Daoy (cell line): Measurements from ENCODE around the gene BARD1. TPM values are rescaled to one million over a fixed set of nuclear protein-coding genes. Genes with fewer than 3 reads are reported as not detected.
"Not testable (repeated sequence)": the region's sequence is repeated elsewhere in the genome, so short reads cannot be mapped to it uniquely, and the experiment has no call there.

ENCODE experiments used
- DNase-seq: peaks from one replicate; pipeline ENCODE4 v3.0.0-alpha.2; 2015; ENCODE audit warnings: low read depth
- total RNA-seq: library from RNA; depleted of rRNA; stranded (reverse); fragments of >200 nt; shearing (Covaris generic); gene quantifications from 2 replicates; pipeline ENCODE4 v1.2.3, GENCODE V29; 2014

BARD1 gene
- total RNA-seq, 1 experiment from 2014 or later: 28.2 TPM

DNA sequence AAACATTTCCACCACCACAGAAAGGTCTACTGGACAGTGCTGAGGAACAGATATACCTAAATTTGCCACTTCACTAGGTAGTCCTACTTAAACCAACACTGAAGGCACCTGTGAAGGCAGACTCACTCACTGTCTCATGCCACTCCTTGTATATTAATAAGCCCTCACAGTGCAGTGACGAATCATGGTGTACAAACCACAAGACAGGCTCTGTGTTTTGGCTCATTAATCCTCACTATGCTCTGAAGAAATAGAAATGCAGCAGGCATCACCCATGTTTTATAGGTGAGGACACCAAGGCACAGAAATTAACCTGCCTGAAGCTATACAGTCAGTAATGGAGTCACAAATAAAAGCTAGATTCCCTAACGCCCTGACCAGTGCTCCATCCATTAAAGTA lies 44.3 kb downstream of the BARD1 start:
- no peak for DNase-seq

- DNase-seq: no peak
Observed at GRCh38 chr2:214753455-214753854, 56.0 kb downstream of the BARD1 start.

GRCh38 chr2:214750529-214750928 lies 59.0 kb downstream of the BARD1 start:
- no peak for DNase-seq

DNA sequence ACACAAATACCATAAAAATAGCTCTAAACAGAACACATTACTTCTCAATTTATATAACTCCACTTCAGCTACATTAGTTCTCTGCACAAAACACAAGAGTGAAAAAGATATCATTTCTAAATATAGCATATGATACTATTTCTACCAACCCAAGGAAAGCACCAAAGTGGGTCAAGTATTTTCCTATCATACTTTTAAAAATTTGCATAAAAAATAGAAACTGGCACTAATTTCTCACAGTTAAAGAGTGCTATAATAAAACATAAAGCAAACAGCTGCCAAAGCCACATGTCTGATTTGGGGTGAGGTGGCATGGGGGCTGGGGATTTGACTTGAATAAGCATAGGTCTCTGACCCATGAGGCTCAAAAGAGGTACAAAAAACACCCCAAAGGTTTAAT lies 61.5 kb downstream of the BARD1 start:
- DNase-seq: no peak

DNA sequence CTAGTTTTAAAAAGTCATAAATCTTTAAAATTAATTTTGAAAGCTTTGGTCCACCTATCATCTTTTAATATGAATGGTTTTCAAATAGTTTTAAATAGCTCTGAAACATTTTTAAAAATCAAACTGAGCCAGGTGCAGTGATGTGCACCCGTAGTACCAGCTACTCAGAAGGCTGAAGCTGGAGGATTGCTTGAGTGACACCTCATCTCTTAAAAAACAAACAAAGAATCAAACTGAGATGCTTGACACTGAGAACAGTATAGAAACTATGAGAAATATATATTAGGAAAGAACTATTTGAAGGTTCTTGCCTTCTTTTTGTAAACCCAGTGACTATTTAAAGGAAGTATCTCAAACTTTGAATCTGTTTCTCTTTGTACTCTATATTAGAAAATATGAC lies 67.4 kb downstream of the BARD1 start:
- DNase-seq: no peak

- no peak for DNase-seq
Observed at GRCh38 chr2:214740867-214741395, 68.6 kb downstream of the BARD1 start.

DNA sequence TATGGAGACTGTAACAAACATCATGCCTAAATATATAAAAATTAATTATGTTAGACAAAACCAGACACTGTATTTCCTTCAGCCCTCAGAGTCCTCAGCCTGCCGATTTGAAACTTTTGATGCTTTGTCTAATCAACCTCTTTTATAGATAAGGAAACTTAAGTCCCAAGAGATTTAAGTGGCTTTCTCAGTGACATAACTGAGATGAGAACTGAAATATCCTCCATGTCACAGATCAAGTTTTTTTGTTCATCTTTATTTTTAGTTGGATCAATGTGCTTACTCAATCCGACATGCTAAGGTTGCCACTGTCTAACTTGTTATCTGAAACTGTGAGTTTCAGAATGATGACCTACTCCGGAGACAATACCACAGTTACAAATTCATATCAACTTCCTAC lies 72.3 kb downstream of the BARD1 start:
- no peak for DNase-seq

- DNase-seq: no peak
Observed at GRCh38 chr2:214730800-214731407, 78.6 kb downstream of the BARD1 start.

GRCh38 chr2:214730248-214730647 lies 79.2 kb downstream of the BARD1 start:
- DNase-seq: no peak

DNA sequence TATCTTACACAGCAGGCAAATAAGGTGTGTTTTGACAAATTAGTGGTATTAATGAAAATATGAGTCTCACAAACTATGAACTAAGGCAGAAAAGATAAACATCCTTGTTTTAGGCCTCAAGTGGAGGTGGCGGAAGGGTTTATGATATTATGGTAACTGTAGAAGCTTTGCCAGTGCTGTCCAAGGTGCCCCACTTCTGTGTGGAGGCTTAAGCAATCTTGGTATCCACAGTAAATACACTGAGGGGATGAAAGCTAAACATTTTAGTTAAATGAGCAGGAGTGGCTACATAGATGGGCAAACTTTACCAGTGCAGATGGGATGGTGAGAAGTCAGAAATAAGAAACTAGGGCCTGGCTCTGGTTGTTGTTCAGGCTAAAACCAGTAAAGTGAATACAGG lies 84.7 kb downstream of the BARD1 start:
- DNase-seq: no peak

DNA sequence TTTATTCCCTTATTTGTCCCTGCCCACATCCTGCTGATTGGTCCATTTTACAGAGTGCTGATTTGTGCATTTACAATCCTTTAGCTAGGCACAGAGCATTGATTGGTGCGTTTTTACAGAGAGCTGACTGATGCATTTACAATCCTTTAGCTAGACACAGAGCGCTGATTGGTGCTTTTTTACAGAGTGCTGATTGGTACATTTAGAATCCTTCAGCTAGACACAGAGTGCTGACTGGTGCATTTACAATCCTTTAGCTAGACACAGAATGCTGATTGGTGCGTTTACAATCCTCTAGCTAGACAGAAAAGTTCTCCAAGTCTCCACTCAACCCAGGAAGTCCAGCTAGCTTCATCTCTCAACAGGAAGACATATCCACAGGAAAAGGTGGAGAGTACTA lies 91.6 kb downstream of the BARD1 start:
- not testable (repeated sequence) for DNase-seq

DNA sequence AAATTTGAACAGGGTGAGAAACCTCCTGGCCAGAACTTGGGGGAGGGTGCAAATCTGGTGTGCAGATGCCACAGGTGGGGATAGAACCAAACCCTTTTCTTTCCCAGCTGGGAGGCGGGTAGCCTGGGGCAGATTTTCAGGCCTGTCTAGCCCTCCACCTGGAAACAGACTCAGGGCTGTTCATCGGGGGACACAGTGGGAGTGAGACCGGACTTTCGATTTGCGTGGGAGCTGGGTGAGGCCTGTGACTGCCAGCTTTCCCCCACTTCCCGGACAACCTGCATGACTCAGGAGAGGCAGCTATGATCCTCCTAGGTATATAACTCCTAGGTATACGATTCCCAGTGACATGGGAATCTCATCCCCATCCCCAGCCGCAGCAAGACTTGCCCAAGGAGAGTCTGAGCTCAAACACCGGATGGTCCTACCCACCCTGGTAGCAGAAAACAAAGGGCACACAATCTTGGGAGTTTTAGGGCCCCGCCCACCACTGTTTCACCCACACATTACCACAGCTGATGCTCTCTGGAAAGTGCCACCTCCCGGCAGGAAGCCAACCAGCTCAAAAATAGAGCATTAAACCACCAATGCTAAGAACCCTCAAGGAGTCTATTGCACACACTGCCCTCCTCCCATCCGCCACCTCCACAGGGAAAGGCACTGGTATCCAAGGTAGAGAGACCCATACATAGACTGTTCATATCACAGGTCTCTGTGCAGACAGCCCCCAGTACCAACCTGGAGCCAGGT lies 92.5 kb downstream of the BARD1 start:
- DNase-seq: no peak

GRCh38 chr2:214715025-214715424 lies 94.5 kb downstream of the BARD1 start:
- DNase-seq: no peak

GRCh38 chr2:214713080-214713830 lies 96.2 kb downstream of the BARD1 start:
- no peak for DNase-seq

- no peak for DNase-seq
Observed at GRCh38 chr2:214710729-214711128, 98.8 kb downstream of the BARD1 start.

DNA sequence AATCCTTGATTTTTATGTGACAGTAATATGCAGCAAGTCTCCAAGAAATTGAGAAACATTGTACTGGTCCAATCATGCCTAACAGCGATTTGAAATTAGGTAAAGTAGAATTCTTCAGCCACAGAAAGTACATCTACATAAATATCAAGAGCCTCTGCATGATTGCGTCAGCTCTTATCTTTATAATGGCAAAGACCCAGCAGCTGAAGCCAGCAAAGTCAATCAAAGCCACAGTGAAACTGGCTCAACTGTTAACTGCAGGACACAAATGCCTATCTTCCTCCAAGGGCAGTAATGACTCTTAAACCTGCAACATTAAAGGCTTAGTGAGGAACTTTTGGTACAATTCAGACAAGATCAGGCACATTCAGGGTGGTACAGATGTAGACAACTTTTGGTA lies 102.5 kb downstream of the BARD1 start:
- DNase-seq: no peak

DNA sequence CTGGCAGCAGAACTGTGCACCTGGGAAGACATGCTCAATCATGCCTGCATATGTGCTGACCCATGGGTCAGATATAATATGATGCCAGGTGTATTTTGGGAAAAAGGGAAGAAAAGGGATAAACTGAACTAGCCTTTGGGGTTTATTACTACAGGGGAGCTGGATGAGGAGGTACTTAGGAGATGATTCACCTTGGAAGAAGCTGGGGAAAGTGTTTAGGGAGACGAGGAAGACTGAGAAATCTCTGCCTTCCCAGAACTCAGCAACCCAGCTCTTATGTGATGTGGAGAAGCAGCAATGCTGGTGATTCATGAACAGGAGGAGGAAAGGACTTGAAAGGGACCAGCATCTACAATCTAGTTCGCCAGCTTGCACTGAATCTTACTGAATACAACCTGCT lies 110.2 kb downstream of the BARD1 start:
- DNase-seq: no peak

GRCh38 chr2:214696681-214697080 lies 112.8 kb downstream of the BARD1 start:
- no peak for DNase-seq

- no peak for DNase-seq
Observed at GRCh38 chr2:214695789-214696188, 113.7 kb downstream of the BARD1 start.

- not testable (repeated sequence) for DNase-seq
Observed at GRCh38 chr2:214683557-214683956, 125.9 kb downstream of the BARD1 start.

DNA sequence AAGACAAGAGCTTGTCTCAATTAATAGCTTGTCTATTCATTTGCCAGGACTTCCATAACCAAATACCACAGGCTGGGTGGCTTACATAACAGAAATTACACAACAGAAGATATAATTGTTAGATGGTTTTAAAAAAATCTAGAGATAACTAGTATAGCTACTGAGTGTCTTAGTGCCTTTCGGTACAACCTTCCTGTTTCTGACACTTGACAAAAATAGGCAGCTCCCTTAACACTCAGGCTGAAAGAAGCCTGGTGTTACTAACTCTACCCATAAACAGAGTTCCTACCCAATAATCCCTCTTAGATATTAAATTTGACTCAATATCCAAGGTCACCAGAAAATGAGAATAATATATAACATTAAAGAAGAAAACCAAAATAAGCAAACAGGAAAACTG lies 129.7 kb downstream of the BARD1 start:
- DNase-seq: no peak

DNA sequence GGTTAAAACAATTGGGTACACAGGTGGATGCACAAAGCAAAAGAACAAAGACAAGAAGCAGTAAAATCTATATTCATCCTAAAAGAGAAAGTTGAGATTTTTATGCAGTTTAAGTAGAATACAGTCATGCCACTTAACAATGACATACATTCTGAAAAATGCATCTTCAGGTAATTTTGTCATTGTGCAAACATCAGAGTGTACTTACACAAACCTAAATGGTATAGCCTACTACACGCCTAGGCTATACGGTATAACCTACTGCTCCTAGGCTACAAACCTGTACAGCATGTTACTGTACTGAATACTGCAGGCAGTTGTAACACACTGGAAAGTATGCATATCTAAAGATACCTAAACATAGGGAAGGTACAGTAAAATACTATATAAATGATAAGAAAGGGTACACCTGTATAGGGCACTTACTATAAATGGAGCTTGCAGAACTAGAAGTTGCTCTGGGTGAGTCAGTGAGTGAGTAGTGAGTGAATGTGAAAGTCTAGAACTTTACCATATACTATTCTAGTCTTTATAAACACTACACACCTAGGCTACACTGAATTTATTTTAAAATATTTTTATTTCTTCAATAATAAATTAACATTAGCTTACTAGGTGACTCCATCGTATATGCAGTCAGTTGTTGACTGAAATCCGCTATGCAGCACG lies 132.9 kb downstream of the BARD1 start:
- no peak for DNase-seq
